GM21390 (cell line): ENCODE measurements around the gene OPTC.

ENCODE experiments used
- ATAC-seq: cut with Tn5 transposase; IDR thresholded peaks from one replicate; pipeline ENCODE4 v1.9.1; 2021; ENCODE audit not compliant: unreplicated experiment

Gene OPTC

DNA sequence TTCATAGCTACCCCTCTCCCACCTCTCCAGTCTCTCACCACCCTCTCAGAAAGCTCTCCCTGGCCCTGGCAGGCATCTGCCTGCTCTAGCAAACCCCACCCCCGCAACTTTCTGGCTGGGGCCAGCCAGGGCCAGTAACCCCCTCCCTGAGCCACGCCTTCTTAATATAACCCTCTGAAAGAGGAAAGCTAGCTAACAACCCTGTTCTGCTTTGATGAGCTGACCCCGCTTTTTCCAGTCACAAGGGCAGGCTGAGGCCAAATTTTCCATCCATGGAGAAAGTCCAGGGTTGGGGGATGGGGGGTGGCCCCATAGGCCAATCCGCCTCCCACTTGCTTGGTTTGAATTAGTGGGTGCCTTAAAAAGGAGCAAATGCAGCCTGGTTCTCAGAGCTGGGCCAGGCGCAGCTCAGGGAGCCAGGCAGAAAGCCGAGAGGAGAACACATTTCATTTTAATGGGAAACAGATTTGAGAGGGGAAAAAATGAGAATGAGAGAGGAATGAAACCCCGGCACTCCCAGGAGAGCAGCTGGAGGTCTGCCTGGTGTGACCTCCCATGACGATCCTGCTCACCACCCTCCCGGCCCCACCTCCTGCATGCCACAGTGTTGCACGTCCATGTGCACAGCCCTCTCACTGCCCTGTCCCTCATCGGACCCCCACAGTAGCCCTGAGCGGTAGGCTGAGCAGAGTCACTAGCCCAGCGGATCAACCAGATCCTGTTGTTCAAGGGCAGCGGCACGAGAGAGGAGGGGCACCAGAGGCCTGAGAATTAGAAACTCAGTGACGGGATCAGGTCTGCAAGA is 62.3 kb downstream of the OPTC start:
- no peak for ATAC-seq

- no peak for ATAC-seq
Observed at GRCh38 chr1:203557390-203557789, 63.4 kb downstream of the OPTC start.

GRCh38 chr1:203558064-203558760 is 64.3 kb downstream of the OPTC start:
- ATAC-seq = no peak
